Epidermal melanocyte (primary cell): ENCODE results near the gene ARHGDIG.
"Not testable (repeated sequence)": the region's sequence is repeated elsewhere in the genome, so short reads cannot be mapped to it uniquely, and the experiment has no call there.

Source experiments
- DNase-seq: peaks from one replicate; pipeline ENCODE4 v3.0.0; 2011; ENCODE audit warnings: low spot score; ENCODE audit not compliant: insufficient read length

The ARHGDIG gene

GRCh38 chr16:280552-280951 is at the start of gene ARHGDIG:
TSS of gene ARHGDIG (plus strand) at chr16:280591. CDS start at chr16:280681, 90 bp downstream.
- DNase-seq = no peak

- no peak for DNase-seq
These were observed 49.4 kb upstream of the ARHGDIG start for GRCh38 chr16:230949-231348.

- peak; percentile 87 for DNase-seq
These were observed 45.7 kb upstream of the ARHGDIG start, which contains the start of gene FAM234A for GRCh38 chr16:234468-235305. TSS of gene FAM234A (plus strand) at chr16:234821. CDS start at chr16:254414, 19,593 bp downstream.

GRCh38 chr16:239948-240277 is 40.5 kb upstream of the ARHGDIG start:
- peak; percentile 56 for DNase-seq

- no peak for DNase-seq
These were observed 39.8 kb upstream of the ARHGDIG start for GRCh38 chr16:240559-240958.

GRCh38 chr16:242281-242680 is 38.1 kb upstream of the ARHGDIG start:
- DNase-seq = no peak

GRCh38 chr16:243348-243747 is 37.0 kb upstream of the ARHGDIG start:
- no peak for DNase-seq

GRCh38 chr16:245105-245504 is 35.3 kb upstream of the ARHGDIG start:
- no peak for DNase-seq

- no peak for DNase-seq
These were observed 33.4 kb upstream of the ARHGDIG start for GRCh38 chr16:247027-247426.

- no peak for DNase-seq
These were observed 31.0 kb upstream of the ARHGDIG start for GRCh38 chr16:249431-249830.

GRCh38 chr16:252366-253337 is 27.7 kb upstream of the ARHGDIG start:
- no peak for DNase-seq

- DNase-seq = no peak
These were observed 26.6 kb upstream of the ARHGDIG start for GRCh38 chr16:253833-254232.

GRCh38 chr16:254461-254860 is 25.9 kb upstream of the ARHGDIG start:
- no peak for DNase-seq

- DNase-seq = no peak
These were observed 25.2 kb upstream of the ARHGDIG start for GRCh38 chr16:255183-255582.

GRCh38 chr16:258091-258490 is 22.3 kb upstream of the ARHGDIG start:
- not testable (repeated sequence) for DNase-seq

GRCh38 chr16:259226-259625 is 21.2 kb upstream of the ARHGDIG start:
- DNase-seq = no peak

- no peak for DNase-seq
These were observed 20.6 kb upstream of the ARHGDIG start for GRCh38 chr16:259814-260253.

GRCh38 chr16:260326-260725 is 20.1 kb upstream of the ARHGDIG start:
- DNase-seq = no peak

- DNase-seq = no peak
These were observed 19.2 kb upstream of the ARHGDIG start for GRCh38 chr16:261031-261691.

GRCh38 chr16:262121-262745 is 18.2 kb upstream of the ARHGDIG start:
- DNase-seq = no peak

GRCh38 chr16:263182-263774 is 17.1 kb upstream of the ARHGDIG start:
- no peak for DNase-seq
